Type B pancreatic cell (in vitro differentiated cells): ENCODE results near the gene FLT1. TPM values are rescaled to one million over a fixed set of nuclear protein-coding genes. Genes with fewer than 3 reads are reported as not detected.

Source experiments
- DNase-seq: peaks from one replicate; pipeline ENCODE4 v3.0.0; 2021; ENCODE audit warnings: mixed read lengths; ENCODE audit not compliant: unreplicated experiment; ENCODE audit errors: extremely low spot score
- H3K27ac Mint-ChIP-seq: 2 replicates; pipeline ENCODE4 v1.8.0; 2021; ENCODE audit warnings: mild to moderate bottlenecking, mixed read lengths
- H3K27me3 Mint-ChIP-seq: 2 replicates; pipeline ENCODE4 v1.8.0; 2021; ENCODE audit warnings: mixed read lengths
- H3K36me3 Mint-ChIP-seq: 2 replicates; pipeline ENCODE4 v1.8.0; 2021; ENCODE audit warnings: mixed read lengths
- H3K4me1 Mint-ChIP-seq: one replicate; pipeline ENCODE4 v1.8.0; 2021; ENCODE audit warnings: mixed read lengths; ENCODE audit not compliant: unreplicated experiment
- H3K4me3 Mint-ChIP-seq: 2 replicates; pipeline ENCODE4 v1.8.0; 2021; ENCODE audit warnings: mild to moderate bottlenecking, mixed read lengths
- H3K9me3 Mint-ChIP-seq: 2 replicates; pipeline ENCODE4 v1.8.0; 2021; ENCODE audit warnings: mixed read lengths
- CTCF ChIP-seq: fragments of 200-600 bp; sonication (generic); conservative IDR thresholded peaks from 2 replicates; pipeline ENCODE4 v1.5.0; 2021; ENCODE audit warnings: antibody characterized with exemption, mild to moderate bottlenecking
- total RNA-seq: library from RNA; stranded (reverse); gene quantifications from 2 replicates; pipeline ENCODE4 v1.2.1, GENCODE V29; 2021; ENCODE audit warnings: low replicate concordance

The FLT1 gene
- total RNA-seq, 1 donor from 2014 or later = 1.3 TPM

- peaks cover 32% of the 10 kb centered on the region for H3K27me3 Mint-ChIP-seq
Observed at GRCh38 chr13:28539625-28540286, 44.8 kb upstream of the FLT1 start.

GRCh38 chr13:28538932-28539331 lies 44.0 kb upstream of the FLT1 start:
- H3K9me3 Mint-ChIP-seq = peaks cover 9% of the 10 kb centered on the region
- H3K4me1 Mint-ChIP-seq = no peaks in the 10 kb centered on the region
- no peak for DNase-seq
- H3K4me3 Mint-ChIP-seq = no peak overlapping the region
- peaks cover 3% of the 10 kb centered on the region for H3K36me3 Mint-ChIP-seq
- no peak overlapping the region for H3K27ac Mint-ChIP-seq
- TF ChIP-seq CTCF = no peak
- H3K27me3 Mint-ChIP-seq = peaks cover 38% of the 10 kb centered on the region

More at GRCh38 chr13:28539625-28540286, 44.8 kb upstream of the FLT1 start:
- Mint-ChIP-seq H3K4me3 (no peak overlapping the region), H3K4me1 (no peaks in the 10 kb centered on the region), H3K36me3 (no peaks in the 10 kb centered on the region), H3K9me3 (peaks cover 9% of the 10 kb centered on the region), H3K27ac (no peak overlapping the region)
- no peak for DNase-seq
- TF ChIP-seq CTCF = no peak

- no peak for TF ChIP-seq CTCF
- Mint-ChIP-seq H3K9me3 (peaks cover 9% of the 10 kb centered on the region), H3K27me3 (peaks cover 44% of the 10 kb centered on the region), H3K36me3 (peaks cover 3% of the 10 kb centered on the region), H3K4me1 (no peaks in the 10 kb centered on the region), H3K4me3 (no peak overlapping the region), H3K27ac (no peak overlapping the region)
- DNase-seq = no peak
Observed at GRCh38 chr13:28537171-28537570, 42.2 kb upstream of the FLT1 start.

GRCh38 chr13:28536371-28536770 lies 41.4 kb upstream of the FLT1 start:
- peaks cover 3% of the 10 kb centered on the region for H3K36me3 Mint-ChIP-seq
- no peaks in the 10 kb centered on the region for H3K4me1 Mint-ChIP-seq
- H3K27me3 Mint-ChIP-seq = peaks cover 44% of the 10 kb centered on the region
- DNase-seq = no peak
- H3K4me3 Mint-ChIP-seq = no peak overlapping the region
- H3K27ac Mint-ChIP-seq = no peak overlapping the region
- no peak for TF ChIP-seq CTCF
- H3K9me3 Mint-ChIP-seq = peaks cover 9% of the 10 kb centered on the region

- Mint-ChIP-seq H3K36me3 (peaks cover 3% of the 10 kb centered on the region), H3K9me3 (peaks cover 9% of the 10 kb centered on the region), H3K4me3 (no peak overlapping the region), H3K27ac (no peak overlapping the region), H3K27me3 (peaks cover 44% of the 10 kb centered on the region), H3K4me1 (no peaks in the 10 kb centered on the region)
- DNase-seq = no peak
- no peak for TF ChIP-seq CTCF
Observed at GRCh38 chr13:28535734-28536133, 40.8 kb upstream of the FLT1 start.

- Mint-ChIP-seq H3K36me3 (peaks cover 3% of the 10 kb centered on the region), H3K9me3 (peaks cover 9% of the 10 kb centered on the region)
Observed at GRCh38 chr13:28534801-28535200, 39.9 kb upstream of the FLT1 start.

More at GRCh38 chr13:28534801-28535200, 39.9 kb upstream of the FLT1 start:
- no peaks in the 10 kb centered on the region for H3K4me1 Mint-ChIP-seq
- H3K4me3 Mint-ChIP-seq = no peak overlapping the region
- no peak for DNase-seq
- no peak overlapping the region for H3K27ac Mint-ChIP-seq
- TF ChIP-seq CTCF = no peak
- H3K27me3 Mint-ChIP-seq = peaks cover 38% of the 10 kb centered on the region
